ENCODE measurements around the gene MCM6.

DNA sequence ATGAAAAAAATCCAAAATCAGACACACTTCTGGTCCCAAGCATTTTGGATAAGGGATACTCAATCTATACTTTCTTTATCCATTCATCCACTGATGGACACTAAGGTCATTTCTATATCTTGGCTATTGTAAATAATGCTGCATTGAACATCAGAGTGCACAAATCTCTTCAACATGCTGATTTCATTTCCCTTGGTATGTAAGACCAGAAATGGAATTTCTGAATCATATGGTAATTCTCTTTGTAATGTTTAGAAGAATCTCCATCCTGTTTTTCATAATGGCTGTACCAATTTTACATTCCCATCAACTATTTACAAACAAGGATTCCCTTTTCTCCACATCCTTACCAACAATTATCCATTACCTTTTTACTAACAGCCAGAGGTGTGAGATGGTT lies 33.7 kb upstream of the MCM6 start:
- TF ChIP-seq, protein P1, sequence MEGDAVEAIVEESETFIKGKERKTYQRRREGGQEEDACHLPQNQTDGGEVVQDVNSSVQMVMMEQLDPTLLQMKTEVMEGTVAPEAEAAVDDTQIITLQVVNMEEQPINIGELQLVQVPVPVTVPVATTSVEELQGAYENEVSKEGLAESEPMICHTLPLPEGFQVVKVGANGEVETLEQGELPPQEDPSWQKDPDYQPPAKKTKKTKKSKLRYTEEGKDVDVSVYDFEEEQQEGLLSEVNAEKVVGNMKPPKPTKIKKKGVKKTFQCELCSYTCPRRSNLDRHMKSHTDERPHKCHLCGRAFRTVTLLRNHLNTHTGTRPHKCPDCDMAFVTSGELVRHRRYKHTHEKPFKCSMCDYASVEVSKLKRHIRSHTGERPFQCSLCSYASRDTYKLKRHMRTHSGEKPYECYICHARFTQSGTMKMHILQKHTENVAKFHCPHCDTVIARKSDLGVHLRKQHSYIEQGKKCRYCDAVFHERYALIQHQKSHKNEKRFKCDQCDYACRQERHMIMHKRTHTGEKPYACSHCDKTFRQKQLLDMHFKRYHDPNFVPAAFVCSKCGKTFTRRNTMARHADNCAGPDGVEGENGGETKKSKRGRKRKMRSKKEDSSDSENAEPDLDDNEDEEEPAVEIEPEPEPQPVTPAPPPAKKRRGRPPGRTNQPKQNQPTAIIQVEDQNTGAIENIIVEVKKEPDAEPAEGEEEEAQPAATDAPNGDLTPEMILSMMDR (conservative IDR thresholded peaks at IDR 0.05; ENCODE audit: low read length): no peak
- TF ChIP-seq EZH2phosphoT487 (IDR thresholded peaks at IDR 0.05; ENCODE audit: borderline replicate concordance): no peak
